Left lung (tissue), 10 donors: ENCODE data around the gene ZBTB38. TPM values are rescaled to one million over a fixed set of nuclear protein-coding genes. Genes with fewer than 3 reads are reported as not detected.
A peak's percentile ranks its signal among the peaks of the same experiment; 100 is the strongest.

Source experiments
- ATAC-seq: fragments of 200-7000 bp; cut with Tn5 transposase; one replicate; pipeline ENCODE4 v1.9.1; 2020; ENCODE audit warnings: moderate library complexity
- DNase-seq, 4 donors: peaks; one replicate each; pipeline ENCODE4 v3.0.0-alpha.2; 2013 to 2020
- H3K27ac ChIP-seq, 2 donors: fragments of 200-600 bp; sonication (generic) in 1 of 2; one replicate each; pipeline versions ENCODE4 v1.5.0 to v1.8.0; 2020 to 2021
- H3K27me3 ChIP-seq, 2 donors: fragments of 200-600 bp; sonication (generic) in 1 of 2; one replicate each; pipeline versions ENCODE4 v1.5.0 to v1.8.0; 2020 to 2021
- H3K36me3 ChIP-seq, 2 donors: fragments of 200-600 bp; sonication (generic) in 1 of 2; one replicate each; pipeline versions ENCODE4 v1.5.0 to v1.8.0; 2020 to 2021
- H3K4me1 ChIP-seq, 2 donors: fragments of 200-600 bp; one replicate each; pipeline ENCODE4 v1.8.0; 2021
- H3K4me3 ChIP-seq, 2 donors: fragments of 200-600 bp; sonication (generic) in 1 of 2; one replicate each; pipeline versions ENCODE4 v1.5.0 to v1.8.0; 2020 to 2021; ENCODE audit warnings: mild to moderate bottlenecking in 1 of 2
- H3K9me3 ChIP-seq, 2 donors: fragments of 200-600 bp; sonication (generic) in 1 of 2; one replicate each; pipeline versions ENCODE4 v1.5.0 to v1.8.0; 2020 to 2021
- intact Hi-C, 2 donors: fragments of 100-400 bp; cut with DNase I; formaldehyde crosslinking; loops; one replicate each; pipeline versions ENCODE4 v1.11.2 to v1.14.2; 2022
- polyA plus RNA-seq, 6 donors: library from polyadenylated mRNA; unstranded; fragments of 120-200 nt; gene quantifications; one replicate each; pipeline ENCODE4 v1.2.1, GENCODE V29; 2013; ENCODE audit not compliant: insufficient read length in 6 of 6
- total RNA-seq, 2 donors: library from RNA; stranded (reverse); fragmentation: NEBNext Ultra II Directional; extraction: Animal tissue kit (Norgen Biotek cat#: 25700); gene quantifications; one replicate each; pipeline ENCODE4 v1.2.1, GENCODE V29; 2021
- TF ChIP-seq, protein P1 (sequence below), 2 donors: fragments of 200-600 bp; sonication (generic) in 1 of 2; IDR thresholded peaks; one replicate each; pipeline versions ENCODE4 v1.5.0 to v1.8.0; 2021; ENCODE audit warnings: antibody characterized with exemption in 2 of 2
- donor health status: DM: no; HTN: yes; CAD: no.
- donor health status: DM: no; HTN: no; CAD: no.

ZBTB38 gene
- total and polyA plus RNA-seq, 8 donors = 71.7 to 91.4 (median 82.6) TPM

- Histone ChIP-seq H3K9me3 (no peaks in the 10 kb centered on the region), H3K36me3 (peaks cover 0 to 48% of the 10 kb centered on the region in 2 donors), H3K4me1 (peaks cover 37 to 76% of the 10 kb centered on the region in 2 donors), H3K27ac (peak overlapping the region; percentile 84 to 96), H3K4me3 (no peak overlapping the region), H3K27me3 (no peaks in the 10 kb centered on the region)
- ATAC-seq = no peak
- peak in 1 of 4 donors; percentile 83 for DNase-seq
- TF ChIP-seq, protein P1, sequence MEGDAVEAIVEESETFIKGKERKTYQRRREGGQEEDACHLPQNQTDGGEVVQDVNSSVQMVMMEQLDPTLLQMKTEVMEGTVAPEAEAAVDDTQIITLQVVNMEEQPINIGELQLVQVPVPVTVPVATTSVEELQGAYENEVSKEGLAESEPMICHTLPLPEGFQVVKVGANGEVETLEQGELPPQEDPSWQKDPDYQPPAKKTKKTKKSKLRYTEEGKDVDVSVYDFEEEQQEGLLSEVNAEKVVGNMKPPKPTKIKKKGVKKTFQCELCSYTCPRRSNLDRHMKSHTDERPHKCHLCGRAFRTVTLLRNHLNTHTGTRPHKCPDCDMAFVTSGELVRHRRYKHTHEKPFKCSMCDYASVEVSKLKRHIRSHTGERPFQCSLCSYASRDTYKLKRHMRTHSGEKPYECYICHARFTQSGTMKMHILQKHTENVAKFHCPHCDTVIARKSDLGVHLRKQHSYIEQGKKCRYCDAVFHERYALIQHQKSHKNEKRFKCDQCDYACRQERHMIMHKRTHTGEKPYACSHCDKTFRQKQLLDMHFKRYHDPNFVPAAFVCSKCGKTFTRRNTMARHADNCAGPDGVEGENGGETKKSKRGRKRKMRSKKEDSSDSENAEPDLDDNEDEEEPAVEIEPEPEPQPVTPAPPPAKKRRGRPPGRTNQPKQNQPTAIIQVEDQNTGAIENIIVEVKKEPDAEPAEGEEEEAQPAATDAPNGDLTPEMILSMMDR (IDR thresholded peaks at IDR 0.05) = no peak
- intact Hi-C loops = no loop called here
These were observed 42.1 kb downstream of the ZBTB38 start for GRCh38 chr3:141410408-141410807.

DNA sequence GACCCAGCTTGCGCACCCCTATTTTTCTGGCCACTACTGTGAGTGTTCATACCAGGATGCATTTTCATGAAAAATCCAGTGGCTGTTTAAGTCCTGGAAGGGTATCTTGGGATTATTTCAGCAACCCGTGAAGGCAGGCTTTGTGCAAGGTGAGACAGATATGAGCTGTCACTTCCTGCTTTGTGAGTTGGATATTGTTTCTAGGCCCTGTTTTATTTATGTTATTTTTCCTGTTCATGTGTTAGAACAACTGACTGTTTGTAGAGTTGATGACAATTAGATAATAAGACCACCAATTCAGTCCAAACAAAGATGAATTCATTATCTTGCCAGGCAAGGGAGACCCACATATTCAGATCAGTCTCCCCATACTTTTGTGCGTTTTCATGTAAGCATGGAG, 42.5 kb downstream of the ZBTB38 start:
- no peak overlapping the region for H3K4me3 ChIP-seq
- ATAC-seq (no peak), DNase-seq (no peak)
- peak overlapping the region; percentile 84 to 96 for H3K27ac ChIP-seq
- H3K27me3 ChIP-seq = no peaks in the 10 kb centered on the region
- intact Hi-C loops = no loop called here
- H3K9me3 ChIP-seq = no peaks in the 10 kb centered on the region
- TF ChIP-seq, protein P1 (IDR thresholded peaks at IDR 0.05) = no peak
- H3K4me1 ChIP-seq = peaks cover 37 to 81% of the 10 kb centered on the region in 2 donors
- peaks cover 0 to 49% of the 10 kb centered on the region in 2 donors for H3K36me3 ChIP-seq

DNA sequence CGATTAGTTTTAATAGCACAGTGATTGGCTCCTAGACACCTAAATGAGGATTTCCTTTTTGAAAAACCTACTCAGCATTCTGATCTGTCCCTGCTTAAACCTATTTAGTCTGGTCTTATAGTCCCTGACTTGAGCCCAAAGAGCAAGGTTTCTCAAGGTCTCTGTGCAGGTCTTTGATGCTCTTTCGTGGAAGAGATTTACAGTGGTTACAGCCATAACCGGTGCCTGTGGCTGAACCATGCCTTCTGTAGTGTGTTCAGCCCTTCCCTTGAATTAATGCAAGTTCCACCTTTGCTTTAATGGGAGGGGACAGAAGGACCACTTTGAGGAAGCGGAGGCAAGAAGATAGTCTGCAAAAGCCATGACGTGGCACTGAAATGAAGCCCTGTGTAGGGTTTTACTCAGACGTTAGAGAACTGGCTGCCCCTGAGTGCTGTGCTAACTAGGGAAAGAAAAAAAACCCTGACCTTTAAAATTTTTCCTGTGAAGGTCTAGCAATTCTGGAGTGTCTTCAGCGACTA, 43.0 kb downstream of the ZBTB38 start:
- Histone ChIP-seq H3K4me1 (peaks cover 37 to 85% of the 10 kb centered on the region in 2 donors), H3K36me3 (peaks cover 0 to 49% of the 10 kb centered on the region in 2 donors), H3K9me3 (no peaks in the 10 kb centered on the region), H3K27me3 (no peaks in the 10 kb centered on the region), H3K4me3 (no peak overlapping the region), H3K27ac (peak overlapping the region; percentile 84 to 96)
- TF ChIP-seq, protein P1 (IDR thresholded peaks at IDR 0.05) = no peak
- intact Hi-C loops = no loop called here
- DNase-seq = no peak
- peak; percentile 20 for ATAC-seq

GRCh38 chr3:141412087-141412935, 44.0 kb downstream of the ZBTB38 start:
- intact Hi-C loops = no loop called here
- peaks cover 35 to 78% of the 10 kb centered on the region in 2 donors for H3K4me1 ChIP-seq
- peak overlapping the region; percentile 84 to 96 for H3K27ac ChIP-seq
- TF ChIP-seq, protein P1 (IDR thresholded peaks at IDR 0.05) = no peak
- peak; percentile 83 for ATAC-seq
- H3K4me3 ChIP-seq = peak overlapping the region; percentile 3 to 19
- H3K9me3 ChIP-seq = no peaks in the 10 kb centered on the region
- DNase-seq = peak in 2 of 4 donors; percentile 63 to 82
- no peaks in the 10 kb centered on the region for H3K27me3 ChIP-seq
- H3K36me3 ChIP-seq = peaks cover 0 to 49% of the 10 kb centered on the region in 2 donors

DNA sequence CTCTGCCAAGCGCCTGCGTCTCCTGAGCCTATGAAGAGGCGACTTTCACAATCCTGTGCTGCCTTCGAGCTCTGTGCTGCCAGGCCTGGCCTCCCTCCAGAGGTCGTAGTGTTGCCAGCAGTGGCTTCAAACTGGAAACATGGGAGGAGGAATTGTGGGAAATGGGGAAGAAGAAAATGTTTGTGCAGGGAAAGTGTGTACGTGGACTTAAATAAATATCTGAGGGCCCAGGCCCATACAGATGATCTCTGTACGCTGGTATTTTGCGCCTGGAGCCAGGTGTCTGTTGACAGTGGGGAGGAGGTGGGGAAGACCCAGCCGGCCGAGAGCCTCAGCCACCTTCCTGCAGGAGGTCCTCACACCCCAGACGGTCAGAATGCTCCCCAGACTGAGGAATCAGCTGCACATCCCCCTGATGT, 44.6 kb downstream of the ZBTB38 start:
- H3K4me1 ChIP-seq = peaks cover 35 to 73% of the 10 kb centered on the region in 2 donors
- ATAC-seq (peak; percentile 87), DNase-seq (peak; percentile 72 to 89 (median 88))
- intact Hi-C loops = no loop called here
- H3K27ac ChIP-seq = peak overlapping the region; percentile 84 to 96
- no peaks in the 10 kb centered on the region for H3K9me3 ChIP-seq
- H3K36me3 ChIP-seq = peaks cover 0 to 48% of the 10 kb centered on the region in 2 donors
- TF ChIP-seq, protein P1 (IDR thresholded peaks at IDR 0.05) = no peak
- H3K4me3 ChIP-seq = peak overlapping the region; percentile 3 to 19
- no peaks in the 10 kb centered on the region for H3K27me3 ChIP-seq
